ENCODE results near the gene HRC.
"Not testable (repeated sequence)": the region's sequence is repeated elsewhere in the genome, so short reads cannot be mapped to it uniquely, and the experiment has no call there.

The HRC gene

GRCh38 chr19:49132974-49133609, 22.1 kb downstream of the HRC start:
- DNase-seq = no peak

DNA sequence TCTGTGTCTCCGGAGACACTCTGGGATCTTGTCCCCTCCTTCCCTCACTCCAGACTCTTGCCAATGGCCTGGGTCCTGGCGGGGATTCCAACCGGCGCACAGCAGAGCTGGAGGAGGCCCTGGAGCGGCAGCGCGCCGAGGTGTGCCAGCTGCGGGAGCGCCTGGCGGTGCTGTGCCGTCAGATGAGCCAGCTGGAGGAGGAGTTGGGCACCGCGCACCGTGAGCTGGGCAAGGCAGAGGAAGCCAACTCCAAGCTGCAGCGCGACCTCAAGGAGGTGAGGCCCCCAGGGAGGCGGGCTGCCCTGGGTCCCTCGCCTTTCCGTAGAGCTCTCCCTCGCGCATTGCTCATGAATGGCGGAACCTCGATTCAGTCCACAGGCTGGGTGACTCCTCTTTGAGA, 24.9 kb downstream of the HRC start:
- DNase-seq = no peak

DNA sequence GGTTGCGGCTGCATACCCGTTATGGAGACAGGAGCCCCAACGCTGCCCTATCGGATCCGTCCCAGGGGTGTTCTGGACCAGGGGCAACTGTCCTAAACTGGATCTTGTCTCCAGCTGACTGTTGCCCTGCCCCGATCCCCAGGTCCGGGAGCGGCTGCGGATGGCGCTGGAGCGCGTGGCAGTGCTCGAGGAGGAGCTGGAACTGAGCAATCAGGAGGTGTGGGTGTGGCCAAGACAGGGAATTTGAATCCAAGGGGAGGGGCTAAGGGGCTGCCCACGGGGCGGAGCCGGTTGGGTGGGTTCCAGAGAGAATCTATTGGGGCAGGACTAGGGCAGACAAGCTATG, 26.0 kb downstream of the HRC start:
- DNase-seq = no peak

DNA sequence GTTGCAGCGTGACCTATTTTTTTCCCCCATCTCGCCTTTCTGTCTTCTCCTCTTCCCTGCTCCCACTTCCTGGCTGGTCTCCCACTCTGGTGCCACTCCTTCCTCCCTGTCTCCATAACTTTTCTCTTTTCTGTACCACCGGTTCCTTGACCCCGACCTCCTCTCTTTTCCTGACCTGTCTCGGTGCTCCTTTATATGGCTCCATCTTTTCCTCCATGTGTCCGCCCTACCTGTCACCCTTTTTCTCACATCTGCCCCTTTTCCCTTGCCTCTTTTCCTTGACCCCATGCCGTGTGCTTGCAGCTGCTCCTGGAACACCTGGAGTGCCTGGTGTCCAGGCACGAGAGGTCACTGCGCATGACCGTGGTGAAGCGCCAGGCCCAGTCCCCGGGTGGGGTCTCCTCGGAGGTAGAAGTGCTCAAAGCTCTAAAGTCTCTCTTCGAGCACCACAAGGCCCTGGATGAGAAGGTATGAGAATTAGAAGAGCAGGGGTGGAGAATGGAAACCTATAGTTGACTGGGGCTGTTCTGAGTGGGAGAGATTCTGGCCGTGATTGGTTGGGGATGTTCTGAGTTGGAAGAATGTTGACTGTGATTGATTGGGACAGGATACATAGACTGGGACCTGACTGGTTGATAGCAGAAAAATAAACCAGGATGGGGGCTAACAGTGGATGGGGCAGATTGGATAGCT, 26.5 kb downstream of the HRC start:
- DNase-seq = no peak

GRCh38 chr19:49127674-49128544, 27.3 kb downstream of the HRC start:
- peak; percentile 94 for DNase-seq

DNA sequence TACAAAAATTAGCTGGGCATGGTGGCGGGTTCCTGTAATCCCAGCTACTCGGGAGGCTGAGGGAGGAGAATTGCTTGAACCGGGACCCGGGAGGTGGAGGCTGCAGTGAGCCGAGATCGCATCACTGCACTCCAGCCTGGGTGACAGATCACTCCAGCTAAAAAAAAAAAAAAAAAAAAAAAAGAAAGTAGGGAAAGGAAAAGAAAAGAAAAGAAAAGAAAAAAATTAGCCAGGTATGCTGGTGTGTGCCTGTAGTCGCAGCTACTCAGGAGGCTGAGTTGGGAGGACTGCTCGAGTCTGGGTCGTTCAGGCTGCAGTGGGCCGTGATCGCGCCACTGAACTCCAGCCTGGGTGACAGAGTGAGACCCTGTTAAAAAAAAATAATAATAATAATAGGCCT, 28.0 kb downstream of the HRC start:
- DNase-seq = not testable (repeated sequence)

- DNase-seq = no peak
Measured at GRCh38 chr19:49126575-49126974, 28.6 kb downstream of the HRC start.

- no peak for DNase-seq
Measured at GRCh38 chr19:49125025-49125731, 30.0 kb downstream of the HRC start.

DNA sequence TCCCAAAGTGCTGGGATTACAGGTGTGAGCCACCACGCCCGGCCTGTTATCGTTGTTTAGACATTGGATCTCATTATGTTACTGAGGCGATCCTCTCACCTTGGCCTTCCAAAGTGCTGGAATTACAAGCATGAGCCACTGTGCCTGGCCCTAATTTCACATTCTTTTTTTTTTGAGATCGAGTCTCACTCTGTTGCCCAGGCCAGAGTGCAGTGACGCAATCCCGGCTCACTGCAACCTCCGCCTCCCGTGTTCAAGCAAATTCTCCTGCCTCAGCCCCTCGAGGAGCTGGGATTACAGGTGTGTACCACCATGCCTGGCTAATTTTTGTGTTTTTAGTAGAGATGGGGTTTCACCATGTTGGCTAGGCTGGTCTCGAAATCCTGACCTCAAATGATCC, 31.9 kb downstream of the HRC start:
- not testable (repeated sequence) for DNase-seq

- DNase-seq = not testable (repeated sequence)
Measured at GRCh38 chr19:49121841-49122240, 33.4 kb downstream of the HRC start.

DNA sequence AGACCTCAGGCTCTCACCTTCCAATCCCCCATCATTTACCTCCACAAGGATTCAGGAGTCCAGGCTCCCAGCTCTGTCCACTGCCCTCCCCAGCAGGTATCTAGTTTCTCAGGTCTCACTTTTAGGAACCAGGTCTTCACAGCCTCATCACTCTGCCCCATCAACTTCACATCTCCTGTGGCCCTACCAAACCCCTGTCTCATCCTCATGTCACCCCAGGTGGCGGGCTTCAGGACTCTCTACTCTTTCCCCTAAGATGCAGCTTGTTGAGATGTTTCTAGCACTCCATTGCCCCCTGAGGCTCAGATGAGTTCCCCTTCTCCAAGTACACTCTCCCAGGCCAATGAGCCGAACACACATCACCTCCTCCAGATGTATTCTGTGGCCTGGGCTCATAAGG, 34.3 kb downstream of the HRC start:
- no peak for DNase-seq

- DNase-seq = no peak
Measured at GRCh38 chr19:49120325-49120683, 34.9 kb downstream of the HRC start.

DNA sequence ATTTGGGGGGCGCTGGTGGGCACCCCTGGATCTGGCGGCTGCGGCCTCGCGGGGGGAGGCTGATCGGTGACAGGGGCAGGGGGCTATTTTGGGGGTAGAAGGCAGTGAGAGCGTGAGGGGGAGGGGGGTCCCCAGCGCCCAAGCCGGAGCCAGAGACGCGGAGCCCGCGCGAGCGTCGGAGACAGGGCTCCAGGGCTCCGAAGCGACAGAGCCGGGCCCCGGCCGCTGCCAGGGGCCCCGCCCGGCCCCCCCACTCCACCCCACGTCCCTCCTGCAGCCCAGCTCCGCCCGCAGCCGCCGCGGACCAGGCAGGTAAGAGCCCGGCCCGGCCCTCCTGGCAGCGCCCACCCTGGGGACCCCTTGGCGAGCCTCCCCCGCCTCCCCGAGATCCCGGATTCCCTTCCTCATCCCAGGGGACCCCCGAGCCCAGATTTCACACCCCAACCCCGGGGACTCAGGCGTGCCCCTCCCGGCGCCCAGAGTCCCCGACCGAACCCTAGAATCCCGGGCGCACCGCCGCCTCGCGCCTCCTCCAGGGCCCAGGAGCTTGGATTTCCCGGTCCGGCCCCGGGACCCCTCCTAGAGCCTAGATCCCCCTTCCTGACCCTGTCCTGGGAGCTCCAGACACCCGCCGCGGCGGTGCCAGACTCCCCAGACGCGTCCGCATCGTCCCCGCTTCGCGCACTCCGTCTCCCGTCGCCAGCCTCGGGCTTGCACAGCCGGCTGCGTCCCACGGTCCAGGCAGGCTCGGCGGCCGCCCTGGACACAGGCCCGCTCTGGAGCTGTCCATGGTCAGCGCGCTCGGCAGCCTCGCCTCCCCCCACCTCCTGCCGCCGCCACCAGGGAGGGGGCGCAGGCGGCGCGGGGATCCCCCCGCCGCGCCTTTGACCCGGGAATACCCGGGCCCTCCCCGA, 35.5 kb downstream of the HRC start, which contains the start of gene PPFIA3:
Gene PPFIA3 (plus strand): TSS at position 134 of the 914 bp plus-strand sequence. CDS start 8,330 bp downstream, outside the sequence.
- no peak for DNase-seq

GRCh38 chr19:49118565-49119410, 36.4 kb downstream of the HRC start, which contains the start of gene C19orf73:
Gene C19orf73, minus strand, starts transcription at chr19:49119143. Its CDS starts 121 bp downstream, at chr19:49119022.
- peak; percentile 93 for DNase-seq

- DNase-seq = no peak
Measured at GRCh38 chr19:49117677-49118564, 37.3 kb downstream of the HRC start.

GRCh38 chr19:49116544-49116943, 38.7 kb downstream of the HRC start:
- DNase-seq = no peak

DNA sequence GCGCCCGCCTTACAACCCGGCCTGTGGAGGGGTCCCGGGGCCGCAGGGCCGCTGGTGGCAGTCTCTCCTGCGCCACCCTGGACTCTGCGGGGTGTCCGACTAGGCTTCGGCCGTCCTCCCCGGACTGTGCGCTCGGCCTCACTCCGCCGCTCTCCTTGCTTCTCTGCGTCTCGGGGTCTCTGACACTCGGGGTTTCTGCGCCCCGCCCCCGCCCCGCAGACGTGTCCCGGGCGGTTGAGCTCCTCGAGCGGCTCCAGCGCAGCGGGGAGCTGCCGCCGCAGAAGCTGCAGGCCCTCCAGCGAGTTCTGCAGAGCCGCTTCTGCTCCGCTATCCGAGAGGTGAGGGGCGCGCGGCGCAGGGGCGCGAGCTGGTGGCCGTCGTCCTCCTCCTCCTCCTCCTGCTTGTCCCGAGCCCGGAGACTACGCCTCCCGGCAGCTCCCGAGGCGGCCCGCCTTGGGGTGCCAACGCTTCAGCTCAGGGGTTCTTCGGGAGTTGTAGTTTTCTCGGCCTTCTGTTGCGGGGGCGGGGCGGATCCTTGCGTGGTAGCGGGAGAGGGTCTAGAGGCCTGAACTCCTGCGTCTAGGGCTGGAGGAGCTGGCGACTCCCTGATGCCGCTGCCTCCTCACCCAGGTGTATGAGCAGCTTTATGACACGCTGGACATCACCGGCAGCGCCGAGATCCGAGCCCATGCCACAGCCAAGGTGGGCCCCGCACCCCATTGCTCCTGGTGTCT, 40.4 kb downstream of the HRC start:
- DNase-seq = no peak

GRCh38 chr19:49113762-49114629, 41.2 kb downstream of the HRC start, which contains the start of gene LIN7B:
Gene LIN7B, plus strand, starts transcription at chr19:49114370. Its CDS starts 35 bp downstream, at chr19:49114405.
- peak; percentile 71 for DNase-seq

All from T-helper 9 cell (primary cell).